GM18873 (cell line): ENCODE measurements around the gene ANKRD42.

Experiments
- ATAC-seq: cut with Tn5 transposase; IDR thresholded peaks from one replicate; pipeline ENCODE4 v1.9.1; 2021; ENCODE audit warnings: mild to moderate bottlenecking, moderate library complexity, moderate number of reproducible peaks; ENCODE audit not compliant: unreplicated experiment, low FRiP score

The ANKRD42 gene

DNA sequence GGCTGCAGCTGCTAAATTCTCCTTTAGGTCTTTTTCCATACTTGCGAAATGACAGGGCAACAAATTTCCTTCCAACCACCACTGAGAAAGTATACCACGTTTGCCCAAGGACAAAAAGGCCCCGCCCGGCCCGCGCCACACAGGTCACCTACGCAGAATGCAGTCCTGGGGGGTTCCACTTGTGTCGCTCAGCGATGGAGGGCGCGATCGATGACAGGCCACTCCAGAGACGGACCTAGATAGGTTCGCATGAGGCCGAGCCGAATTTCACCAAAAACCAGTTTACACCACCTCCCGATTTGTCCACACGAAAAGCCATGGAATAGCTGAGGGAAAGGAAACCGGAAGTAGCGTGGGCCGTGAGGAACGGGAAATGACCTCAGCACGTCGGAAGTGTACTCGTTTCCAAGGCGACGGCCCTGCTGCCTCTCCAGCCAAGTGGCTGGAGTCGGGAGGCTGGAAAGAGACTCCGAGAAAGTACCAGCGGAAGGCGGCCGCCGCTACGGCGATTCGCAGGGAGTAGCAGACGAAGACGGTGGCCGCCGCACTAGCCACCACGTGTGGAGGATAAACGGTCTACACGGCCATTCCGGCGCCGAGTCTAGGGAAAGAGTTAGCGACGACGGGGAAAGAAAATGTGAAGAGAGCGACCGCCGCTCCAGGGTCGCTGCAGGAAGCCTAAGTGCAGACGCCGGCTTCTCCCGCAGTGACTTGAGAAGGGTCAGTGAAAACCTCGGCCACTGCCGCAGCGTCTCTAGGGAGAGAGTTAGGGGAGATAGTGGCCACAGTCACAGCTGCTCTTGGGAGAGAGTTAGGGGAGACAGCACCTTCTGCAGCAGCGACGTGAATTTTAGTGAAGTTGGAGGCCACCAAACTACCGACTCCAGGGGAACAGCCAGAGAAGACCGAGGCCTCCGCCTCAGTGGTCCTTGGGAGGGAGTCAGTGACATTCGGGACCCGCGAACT, at the start of gene ANKRD42:
Gene ANKRD42 (plus strand): TSS at position 398 of the 966 bp plus-strand sequence. CDS start 959 bp downstream, outside the sequence.
- ATAC-seq, result peak; percentile 90

DNA sequence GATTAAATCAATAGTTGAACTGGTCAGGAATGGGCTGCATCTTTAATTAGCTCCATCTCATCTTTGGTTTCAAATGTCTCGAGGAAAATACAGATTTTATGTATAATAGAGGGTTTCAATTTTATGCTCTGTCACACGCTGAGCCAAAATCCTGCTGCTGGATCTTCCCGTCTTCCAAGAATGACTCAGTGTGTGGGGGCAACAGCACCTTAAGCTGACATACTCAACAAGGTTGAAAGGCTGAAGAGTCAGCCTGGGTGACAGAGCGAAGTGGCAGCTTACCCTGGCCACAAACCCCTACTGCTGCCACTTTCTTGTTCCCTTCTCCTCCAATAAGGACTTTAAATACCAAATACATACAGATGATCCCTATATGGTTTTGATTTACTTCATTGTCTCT, 45.6 kb upstream of the ANKRD42 start:
- ATAC-seq, result no peak

DNA sequence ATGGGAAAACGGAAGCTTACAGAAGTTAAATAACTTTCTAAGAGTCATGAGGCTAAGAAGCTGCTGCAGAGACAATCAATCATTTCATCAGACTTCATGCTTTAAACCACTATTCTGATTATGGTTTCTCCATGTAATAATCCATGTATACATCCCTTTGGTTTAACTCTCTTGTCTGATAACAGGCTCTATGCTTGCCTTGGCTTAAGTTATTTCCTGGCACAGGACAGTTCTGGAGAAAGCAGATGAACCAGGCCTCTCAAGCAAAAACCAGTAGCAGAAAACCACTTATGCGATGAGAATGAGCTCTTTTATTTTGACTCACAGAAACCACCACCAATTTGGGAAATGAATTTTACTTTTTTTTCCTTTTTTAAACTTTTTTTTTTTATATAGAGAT, 43.1 kb upstream of the ANKRD42 start:
- no peak for ATAC-seq

DNA sequence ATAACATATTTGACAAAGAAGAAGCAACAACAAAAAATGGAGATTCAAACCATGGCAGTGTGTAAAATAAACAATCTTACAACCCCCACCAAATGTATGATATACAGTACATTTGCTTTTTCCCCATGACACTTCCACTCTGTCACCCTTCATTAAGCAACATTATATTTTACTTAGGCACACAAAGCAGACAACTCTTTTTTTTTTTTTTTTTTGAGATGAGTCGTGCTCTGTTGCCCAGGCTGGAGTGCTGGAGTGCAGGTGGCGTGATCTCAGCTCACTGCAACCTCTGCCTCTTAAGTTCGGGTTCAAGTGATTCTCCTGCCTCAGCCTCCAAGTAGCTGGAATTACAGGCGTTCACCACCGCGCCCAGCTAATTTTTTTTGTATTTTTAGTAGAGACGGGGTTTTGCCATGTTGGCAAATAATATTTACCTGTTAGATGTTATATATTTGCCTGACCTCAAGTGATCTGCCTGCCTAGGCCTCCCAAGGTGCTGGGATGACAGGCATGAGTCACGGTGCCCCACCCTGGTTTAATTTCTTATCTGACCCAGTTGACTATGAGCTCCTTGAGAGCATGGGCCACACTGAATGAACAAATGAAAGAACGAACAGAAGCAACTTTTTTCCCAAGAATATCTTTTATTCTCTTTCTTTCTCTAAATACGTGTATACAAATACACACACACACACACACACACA, 42.1 kb upstream of the ANKRD42 start:
- no peak for ATAC-seq

DNA sequence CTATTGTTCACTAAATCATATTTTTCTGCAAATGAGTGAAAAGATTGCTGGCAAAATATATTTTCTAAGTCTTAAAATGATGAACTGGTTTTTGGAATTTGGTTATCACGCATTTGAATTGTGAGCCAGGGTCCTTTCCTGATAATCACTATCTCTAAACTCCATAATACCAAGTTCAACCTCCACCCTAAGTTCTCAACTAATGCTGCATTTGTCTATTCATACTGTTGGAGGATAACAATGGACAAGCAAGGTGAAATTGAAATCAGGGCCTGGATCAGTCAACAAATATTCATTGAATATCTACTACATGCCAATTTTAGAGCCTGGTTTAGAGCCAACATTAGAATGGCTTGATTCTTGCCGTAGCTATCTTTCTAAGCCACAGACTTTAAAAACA, 41.2 kb upstream of the ANKRD42 start:
- ATAC-seq, result no peak

DNA sequence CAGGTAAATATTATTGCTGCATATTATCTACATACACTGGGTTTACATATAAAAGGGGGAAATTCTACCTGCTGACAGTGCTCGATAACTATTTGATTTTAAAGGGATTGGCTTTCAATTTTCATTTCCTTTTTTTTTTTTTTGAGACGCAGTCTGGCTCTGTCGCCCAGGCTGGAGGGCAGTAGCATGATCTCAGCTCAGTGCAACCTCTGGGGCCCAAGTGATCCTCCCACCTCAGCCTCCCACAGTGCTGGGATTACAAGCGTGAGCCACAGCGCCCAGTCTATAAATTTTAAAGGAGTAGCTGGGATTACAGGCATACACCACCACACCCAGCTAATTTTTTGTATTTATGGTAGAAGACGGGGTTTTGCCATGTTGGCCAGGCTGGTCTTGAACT, 39.7 kb upstream of the ANKRD42 start:
- ATAC-seq, result no peak

DNA sequence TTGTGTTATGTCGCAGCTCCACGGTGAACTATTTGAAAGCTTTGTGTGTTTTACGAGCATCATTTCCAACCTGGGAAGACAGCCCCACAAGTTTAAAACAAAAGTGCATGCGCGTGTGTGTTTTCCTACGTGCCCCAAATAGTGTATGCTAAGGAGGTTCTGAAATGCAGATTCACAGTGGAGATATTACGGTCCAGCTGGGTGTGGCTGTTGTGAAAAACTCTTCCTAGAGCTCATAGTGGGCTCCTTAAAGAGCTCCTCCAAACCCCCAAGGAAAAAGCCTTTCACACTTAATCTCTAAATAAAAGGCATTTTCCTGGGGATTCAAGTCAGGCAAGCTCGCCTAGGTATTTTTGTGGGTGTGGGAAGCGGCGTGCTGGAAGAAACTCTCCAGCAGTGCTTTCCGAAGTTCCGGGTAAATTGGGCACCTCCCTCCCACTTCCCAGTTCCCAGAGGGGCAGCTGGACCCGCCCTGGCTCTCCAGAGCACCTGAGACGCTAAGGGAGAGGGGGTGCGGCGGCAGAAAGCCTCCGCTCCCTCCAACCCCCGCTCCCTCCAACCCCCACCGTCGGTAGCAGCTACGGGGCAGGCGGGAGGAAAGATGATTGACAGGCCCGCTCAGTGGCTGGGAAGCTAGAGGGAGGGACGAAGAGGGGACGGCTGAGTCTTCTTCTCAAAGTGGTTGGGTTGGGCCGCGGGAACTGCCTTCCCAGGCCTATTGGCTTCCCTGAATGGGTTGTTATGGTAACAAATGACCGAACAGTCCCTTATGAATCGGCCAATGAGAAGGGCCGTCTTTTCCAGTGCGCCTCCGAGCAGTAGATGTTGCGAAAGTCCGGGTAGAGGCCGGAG, 37.1 kb upstream of the ANKRD42 start:
- ATAC-seq, result peak; percentile 97

DNA sequence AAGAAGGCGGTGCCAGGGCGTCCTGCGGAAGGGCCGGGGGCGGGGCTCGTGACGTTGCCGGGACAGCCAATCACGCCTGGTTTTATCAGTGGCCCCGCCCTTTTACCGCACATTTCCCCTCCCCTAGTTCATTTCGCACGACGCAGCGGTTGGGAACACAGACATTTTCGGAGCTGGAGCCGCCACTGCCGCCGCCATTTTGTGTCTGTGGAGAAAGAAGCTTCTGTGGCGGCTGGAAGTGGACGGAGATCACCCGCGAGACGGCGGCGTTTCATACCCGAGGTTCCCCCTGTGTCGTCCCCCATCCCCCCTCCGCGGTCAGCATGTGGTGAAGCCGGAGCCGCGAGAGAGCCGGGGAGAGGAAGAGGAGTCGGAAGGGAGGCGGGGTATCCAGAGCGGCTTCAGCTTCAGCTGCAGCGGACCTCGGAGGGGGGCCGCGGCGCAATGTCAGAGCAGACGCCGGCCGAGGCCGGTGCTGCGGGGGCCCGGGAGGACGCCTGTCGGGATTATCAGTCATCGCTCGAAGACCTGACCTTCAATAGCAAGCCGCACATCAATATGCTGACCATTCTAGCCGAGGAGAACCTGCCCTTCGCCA, 36.4 kb upstream of the ANKRD42 start, which contains the start of gene PCF11:
Gene PCF11 (plus strand): TSS at position 136 of the 598 bp plus-strand sequence. CDS start 309 bp downstream, at position 445.
- ATAC-seq, result no peak

DNA sequence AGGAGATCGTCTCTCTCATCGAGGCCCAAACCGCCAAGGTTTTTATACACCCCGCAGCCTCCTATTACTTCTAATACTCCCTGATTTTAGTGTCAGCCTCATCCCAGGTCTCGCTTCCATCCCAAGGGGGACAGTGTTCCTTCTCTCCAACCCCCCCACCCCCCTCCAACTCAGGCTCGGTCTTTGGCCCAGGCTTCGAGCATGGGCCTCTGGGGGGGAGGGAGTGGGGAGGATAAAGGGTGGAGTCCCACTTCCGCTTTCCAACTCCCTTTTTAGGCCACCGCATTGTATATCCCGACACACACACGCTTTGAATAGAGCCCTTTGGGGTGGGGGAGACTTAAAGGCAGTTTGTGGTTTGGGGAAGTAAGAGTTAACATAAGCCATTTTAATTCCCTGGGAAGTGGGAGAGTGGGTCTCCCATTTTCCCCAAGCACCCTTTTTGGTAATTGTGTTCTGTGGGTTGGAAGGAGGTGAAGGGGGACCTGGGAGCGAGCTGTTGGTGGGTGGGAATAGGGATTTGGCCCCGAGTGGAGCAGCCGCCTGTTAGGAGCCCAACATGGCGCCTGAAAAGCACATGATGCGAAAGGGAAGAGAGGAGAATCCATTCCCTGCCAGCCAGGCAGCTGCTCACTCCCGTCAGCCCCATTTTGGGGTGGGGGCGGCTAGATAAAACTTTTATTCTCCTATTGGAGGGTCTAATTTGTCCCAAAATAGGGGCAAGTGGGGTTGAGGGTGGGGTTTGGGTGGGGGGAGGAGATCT, 35.7 kb upstream of the ANKRD42 start:
- ATAC-seq, result no peak

DNA sequence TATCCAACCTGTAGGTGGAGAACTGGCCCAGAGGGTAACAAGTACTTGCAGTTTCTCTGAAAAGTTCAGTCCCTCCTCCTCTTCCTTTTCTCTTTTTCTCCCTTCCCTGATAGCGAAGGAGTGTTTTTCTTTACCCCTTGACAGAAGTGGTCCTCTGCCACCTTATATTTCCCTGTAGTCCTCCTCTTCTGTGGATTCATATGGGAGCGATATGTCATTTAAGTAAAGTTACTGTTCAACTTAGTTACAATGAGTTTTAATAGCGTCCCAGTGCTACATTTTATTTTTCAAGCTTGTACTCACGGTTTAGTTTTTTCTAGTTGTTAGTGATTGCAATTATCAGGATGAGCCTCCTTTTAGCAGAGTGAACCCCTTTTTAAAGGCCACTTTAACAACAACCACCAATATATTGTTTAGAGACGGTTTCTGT, 35.1 kb upstream of the ANKRD42 start:
- ATAC-seq, result no peak

DNA sequence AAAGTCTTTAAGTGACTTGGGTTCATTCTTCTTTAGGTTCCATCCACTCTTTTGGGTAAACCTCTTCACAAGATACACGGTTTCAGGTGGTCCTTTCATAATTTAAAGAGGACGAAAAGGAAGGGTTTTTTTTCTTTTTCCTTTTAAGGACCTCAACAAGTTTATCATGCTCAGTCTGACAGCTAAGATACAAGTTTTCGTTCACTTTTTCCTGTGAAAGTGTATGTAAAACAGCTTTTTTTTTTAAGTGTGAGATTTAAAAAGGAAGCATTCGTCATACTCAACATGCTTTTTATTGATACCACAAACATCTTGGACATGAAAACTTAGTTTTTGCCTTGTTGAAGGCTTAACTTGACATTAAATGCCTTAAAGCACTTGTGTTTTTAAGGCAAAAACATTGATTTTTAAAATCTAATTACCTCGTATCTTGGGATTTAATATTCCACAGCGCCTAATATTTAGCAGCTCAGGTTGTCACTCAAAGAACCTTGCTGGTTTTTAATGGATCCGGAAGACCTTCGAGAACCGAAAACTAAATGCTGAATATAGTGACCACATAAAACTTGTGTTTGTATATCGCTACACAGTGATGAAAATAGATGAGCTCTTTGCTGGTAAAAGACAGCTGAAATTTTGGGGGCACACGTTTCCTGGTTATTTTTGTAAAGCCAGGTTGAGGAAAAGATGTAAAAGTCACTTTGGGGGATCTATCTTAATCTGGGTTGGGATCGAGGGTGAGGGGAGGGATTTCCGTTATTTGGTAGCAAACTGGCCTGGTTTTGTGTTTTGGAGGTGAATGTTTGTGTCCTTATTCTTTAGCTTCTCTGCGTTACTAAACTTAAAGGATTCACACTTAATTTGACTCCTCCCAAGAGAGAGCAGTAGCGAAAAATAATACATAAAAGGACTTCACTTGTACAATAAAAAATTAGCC, 34.3 kb upstream of the ANKRD42 start:
- no peak for ATAC-seq

DNA sequence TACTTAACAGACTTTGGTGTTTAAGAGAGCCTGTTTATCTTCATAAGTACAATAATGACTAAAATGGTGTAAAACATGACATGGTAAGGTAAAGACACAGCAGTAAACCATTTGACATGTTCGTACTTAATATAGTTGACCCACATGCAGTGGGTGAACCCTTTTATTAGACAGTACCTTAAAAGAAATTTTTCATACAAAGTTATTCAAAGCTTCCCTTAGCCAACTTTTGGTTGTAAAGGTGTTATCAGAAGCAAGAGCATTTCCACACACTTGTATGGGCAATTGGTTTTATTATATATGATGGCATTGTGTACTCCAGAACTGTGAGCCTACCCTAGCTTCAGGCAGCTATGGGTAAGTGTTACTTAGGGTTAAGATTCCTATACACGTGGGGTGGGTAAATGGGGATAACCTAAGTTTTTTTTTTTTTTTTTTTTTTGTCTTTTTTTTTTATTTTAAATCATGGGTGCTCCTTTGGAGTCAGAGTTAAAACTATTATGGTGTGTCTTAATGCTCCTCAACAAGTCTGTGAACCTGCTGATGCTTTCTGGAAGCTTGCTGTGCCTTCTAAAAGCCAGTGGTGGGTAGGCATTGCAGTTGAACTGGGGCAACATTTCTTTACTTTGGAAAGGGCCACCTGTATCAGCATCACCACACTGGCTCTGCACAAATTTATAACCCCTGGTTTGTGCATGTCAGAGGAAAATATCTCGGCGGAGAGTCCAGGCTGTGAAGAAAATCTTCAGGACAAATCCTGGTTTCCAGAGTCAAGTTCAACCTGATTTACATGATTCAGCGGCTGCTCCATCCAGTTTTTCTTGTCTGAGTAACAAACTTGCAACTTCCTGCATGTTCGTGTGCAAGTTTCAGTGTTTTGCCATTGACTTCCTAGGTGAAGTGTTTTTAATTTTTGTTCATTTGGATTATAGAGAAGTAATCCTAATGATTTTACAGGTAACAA, 33.3 kb upstream of the ANKRD42 start:
- ATAC-seq, result no peak

DNA sequence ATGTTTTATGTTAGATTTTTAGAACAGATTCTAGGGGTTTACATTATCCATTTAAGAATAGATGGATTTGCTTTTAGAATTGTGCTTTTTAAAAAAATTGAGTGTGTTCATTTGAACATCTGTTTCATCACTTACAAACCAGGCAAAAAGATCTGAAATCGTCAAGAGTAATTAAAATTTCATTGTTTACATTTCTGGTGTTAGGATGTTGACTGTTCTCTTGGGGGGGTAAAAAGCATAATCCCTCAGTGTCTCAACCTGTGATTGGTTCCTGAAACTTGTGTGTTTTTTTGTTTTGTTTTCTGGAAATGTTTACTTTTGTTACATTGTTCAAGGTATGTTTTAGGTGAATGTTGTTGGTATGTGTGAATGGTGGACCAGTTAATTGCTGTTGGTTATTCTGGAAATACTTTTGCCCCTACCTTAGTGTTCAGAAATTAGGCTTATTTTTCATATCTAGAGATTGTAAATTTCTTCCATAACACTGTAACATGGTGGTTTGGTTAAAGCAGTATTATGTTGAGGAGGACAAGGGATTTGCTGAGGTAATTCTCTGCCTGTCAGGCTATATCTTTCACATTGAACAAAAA, 31.8 kb upstream of the ANKRD42 start:
- no peak for ATAC-seq

DNA sequence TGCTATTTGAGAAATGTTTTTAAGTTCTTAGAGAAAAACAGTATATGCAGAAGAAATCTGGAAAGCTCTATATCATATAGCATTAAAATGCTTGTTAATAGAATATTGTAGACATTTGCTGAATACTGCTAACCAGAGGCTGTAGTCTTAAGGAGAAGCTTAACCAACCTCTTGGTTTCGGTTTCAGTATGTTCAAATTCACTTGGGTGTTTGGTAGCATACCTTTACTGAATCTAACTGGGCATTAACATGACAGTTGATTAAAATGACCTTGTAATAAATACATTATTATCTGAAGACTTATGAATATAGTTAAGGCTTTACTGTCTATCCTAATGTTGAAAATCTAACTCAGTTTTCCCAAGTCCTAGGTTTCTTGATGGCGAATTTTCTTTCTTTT, 31.1 kb upstream of the ANKRD42 start:
- ATAC-seq, result peak; percentile 52

DNA sequence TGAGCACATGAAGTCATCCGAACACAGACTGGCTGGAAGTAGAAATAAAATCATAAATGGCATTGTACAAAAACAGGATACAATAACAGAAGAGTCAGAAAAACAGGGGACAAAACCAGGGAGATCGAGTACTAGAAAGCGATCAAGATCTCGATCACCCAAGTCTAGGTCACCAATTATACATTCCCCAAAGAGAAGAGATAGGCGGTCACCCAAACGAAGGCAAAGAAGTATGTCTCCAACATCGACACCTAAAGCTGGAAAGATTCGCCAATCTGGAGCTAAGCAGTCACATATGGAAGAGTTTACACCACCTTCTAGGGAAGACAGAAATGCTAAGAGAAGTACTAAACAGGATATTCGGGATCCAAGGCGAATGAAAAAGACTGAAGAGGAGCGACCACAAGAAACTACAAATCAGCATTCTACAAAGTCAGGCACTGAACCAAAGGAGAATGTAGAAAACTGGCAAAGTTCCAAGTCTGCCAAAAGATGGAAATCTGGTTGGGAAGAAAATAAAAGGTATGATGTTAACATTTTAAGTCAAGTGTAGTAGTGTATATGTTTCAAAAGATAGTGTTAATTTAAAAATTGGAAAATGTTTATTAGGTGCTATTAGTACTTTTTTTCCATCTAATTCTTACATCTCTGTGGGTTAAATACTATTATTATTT, 27.2 kb upstream of the ANKRD42 start:
- no peak for ATAC-seq

DNA sequence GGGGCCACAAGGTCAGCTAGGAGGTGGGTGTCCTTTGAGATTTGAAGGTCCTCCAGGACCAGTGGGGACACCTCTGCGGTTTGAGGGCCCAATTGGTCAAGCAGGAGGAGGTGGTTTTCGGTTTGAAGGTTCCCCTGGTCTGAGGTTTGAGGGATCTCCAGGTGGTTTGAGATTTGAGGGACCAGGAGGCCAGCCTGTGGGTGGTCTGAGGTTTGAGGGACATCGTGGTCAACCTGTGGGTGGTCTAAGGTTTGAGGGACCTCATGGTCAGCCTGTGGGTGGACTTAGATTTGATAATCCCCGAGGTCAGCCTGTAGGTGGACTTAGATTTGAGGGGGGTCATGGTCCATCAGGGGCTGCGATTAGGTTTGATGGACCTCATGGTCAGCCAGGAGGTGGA, 24.8 kb upstream of the ANKRD42 start:
- no peak for ATAC-seq
